Calu3 (cell line): Measurements from ENCODE around the gene TSPAN13. TPM values are rescaled to one million over a fixed set of nuclear protein-coding genes. Genes with fewer than 3 reads are reported as not detected.

ENCODE experiments used
- BruUV-seq: library from RNA; stranded (reverse); fragments of 400-500 nt; replicated peaks from 2 replicates; lab custom pipeline; 2021; lab: Mats Ljungman, UMichigan
- CTCF ChIA-PET: fragments of 300-600 bp; sonication (Branson Sonifier 250); formaldehyde crosslinking; loops from one replicate; lab custom pipeline; 2022; ENCODE audit warnings: antibody characterized with exemption; lab: Charles Lee
- DNase-seq: peaks from one replicate; pipeline ENCODE4 v3.0.0; 2022
- H3K27ac Mint-ChIP-seq: one replicate; pipeline ENCODE4 v1.8.0; 2022; ENCODE audit warnings: mixed read lengths; ENCODE audit not compliant: unreplicated experiment
- H3K27me3 Mint-ChIP-seq: one replicate; pipeline ENCODE4 v1.8.0; 2022; ENCODE audit warnings: mixed read lengths; ENCODE audit not compliant: unreplicated experiment
- H3K36me3 Mint-ChIP-seq: one replicate; pipeline ENCODE4 v1.8.0; 2022; ENCODE audit warnings: mild to moderate bottlenecking, moderate library complexity, mixed read lengths; ENCODE audit not compliant: insufficient read depth, unreplicated experiment
- H3K4me1 Mint-ChIP-seq: one replicate; pipeline ENCODE4 v1.8.0; 2022; ENCODE audit warnings: mild to moderate bottlenecking, low read depth, mixed read lengths; ENCODE audit not compliant: unreplicated experiment
- H3K4me3 Mint-ChIP-seq: one replicate; pipeline ENCODE4 v1.8.0; 2022; ENCODE audit warnings: mild to moderate bottlenecking, low read depth, moderate library complexity, mixed read lengths; ENCODE audit not compliant: unreplicated experiment
- H3K9me3 Mint-ChIP-seq: one replicate; pipeline ENCODE4 v1.8.0; 2022; ENCODE audit warnings: low read depth, mixed read lengths; ENCODE audit not compliant: unreplicated experiment
- CTCF ChIP-seq: fragments of 200-600 bp; IDR thresholded peaks from one replicate; pipeline ENCODE4 v1.8.0; 2022; ENCODE audit warnings: antibody characterized with exemption; ENCODE audit not compliant: unreplicated experiment
- intact Hi-C: fragments of 100-400 bp; cut with micrococcal nuclease; formaldehyde crosslinking; loops from one replicate; pipeline ENCODE4 v1.10.0; 2022; ENCODE audit not compliant: unreplicated experiment
- total RNA-seq: library from RNA; stranded (reverse); gene quantifications from 2 replicates; pipeline ENCODE4 v1.2.3, GENCODE V29; 2022

TSPAN13 gene
- total RNA-seq, 1 experiment from 2014 or later, result 148 TPM

GRCh38 chr7:16730937-16731336, 22.6 kb upstream of the TSPAN13 start:
- no TSS peak for BruUV-seq
- no peak overlapping the region for H3K27ac Mint-ChIP-seq
- H3K9me3 Mint-ChIP-seq, result no peaks in the 10 kb centered on the region
- no peaks in the 10 kb centered on the region for H3K27me3 Mint-ChIP-seq
- no peak for TF ChIP-seq CTCF
- intact Hi-C loops, result no loop called here
- H3K4me3 Mint-ChIP-seq, result no peak overlapping the region
- no peaks in the 10 kb centered on the region for H3K36me3 Mint-ChIP-seq
- CTCF ChIA-PET, result no interaction called here
- no peak for DNase-seq
- H3K4me1 Mint-ChIP-seq, result peaks cover 8% of the 10 kb centered on the region

- DNase-seq, result no peak
- CTCF ChIA-PET, result no interaction called here
- no peaks in the 10 kb centered on the region for H3K9me3 Mint-ChIP-seq
- BruUV-seq, result no TSS peak
- no peak overlapping the region for H3K4me3 Mint-ChIP-seq
- TF ChIP-seq CTCF, result no peak
- intact Hi-C loops, result no loop called here
- no peak overlapping the region for H3K27ac Mint-ChIP-seq
- peaks cover 8% of the 10 kb centered on the region for H3K4me1 Mint-ChIP-seq
- no peaks in the 10 kb centered on the region for H3K27me3 Mint-ChIP-seq
- H3K36me3 Mint-ChIP-seq, result no peaks in the 10 kb centered on the region
Measured at GRCh38 chr7:16732828-16733227, 20.7 kb upstream of the TSPAN13 start.

- H3K27ac Mint-ChIP-seq, result no peak overlapping the region
- BruUV-seq, result no TSS peak
- intact Hi-C loops, result no loop called here
- no peak overlapping the region for H3K4me3 Mint-ChIP-seq
- no peak for DNase-seq
- CTCF ChIA-PET, result no interaction called here
- H3K4me1 Mint-ChIP-seq, result peaks cover 8% of the 10 kb centered on the region
- no peaks in the 10 kb centered on the region for H3K36me3 Mint-ChIP-seq
- no peaks in the 10 kb centered on the region for H3K27me3 Mint-ChIP-seq
- H3K9me3 Mint-ChIP-seq, result no peaks in the 10 kb centered on the region
- TF ChIP-seq CTCF, result no peak
Measured at GRCh38 chr7:16734148-16734726, 19.3 kb upstream of the TSPAN13 start.

- no peaks in the 10 kb centered on the region for H3K36me3 Mint-ChIP-seq
- CTCF ChIA-PET, result no interaction called here
- DNase-seq, result no peak
- no peak overlapping the region for H3K27ac Mint-ChIP-seq
- H3K9me3 Mint-ChIP-seq, result no peaks in the 10 kb centered on the region
- TF ChIP-seq CTCF, result no peak
- intact Hi-C loops, result no loop called here
- no peak overlapping the region for H3K4me3 Mint-ChIP-seq
- peaks cover 8% of the 10 kb centered on the region for H3K4me1 Mint-ChIP-seq
- no peaks in the 10 kb centered on the region for H3K27me3 Mint-ChIP-seq
- no TSS peak for BruUV-seq
Measured at GRCh38 chr7:16735020-16735419, 18.5 kb upstream of the TSPAN13 start.
